ENCODE measurements around the gene LRIG1. TPM values are rescaled to one million over a fixed set of nuclear protein-coding genes. Genes with fewer than 3 reads are reported as not detected.

The LRIG1 gene
- total and polyA plus RNA-seq, 7 experiments from 2014 or later: 14.5 to 46.3 (median 34.4) TPM

DNA sequence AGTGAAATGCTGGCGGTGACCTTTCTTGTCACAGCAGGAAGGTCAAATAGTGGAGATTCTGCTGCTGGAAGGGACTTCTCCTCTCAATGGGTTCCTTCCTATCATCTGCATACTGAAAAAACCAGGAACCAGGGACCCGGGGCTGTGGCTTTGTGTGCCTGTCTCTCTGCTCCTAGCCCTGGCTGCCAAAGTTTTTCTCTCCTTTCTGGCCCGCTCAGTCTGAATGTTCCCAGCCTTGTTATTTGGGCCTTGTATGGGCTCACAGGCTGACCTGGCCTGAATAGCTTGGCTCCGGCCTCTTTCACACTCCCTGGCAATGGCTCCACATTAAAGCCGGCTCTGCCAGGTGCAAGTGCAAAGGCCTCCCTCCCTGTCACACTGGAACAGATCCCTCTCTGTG, 94.7 kb downstream of the LRIG1 start:
- DNase-seq: no peak
- H3K9me3 Mint-ChIP-seq: no peaks in the 10 kb centered on the region

DNA sequence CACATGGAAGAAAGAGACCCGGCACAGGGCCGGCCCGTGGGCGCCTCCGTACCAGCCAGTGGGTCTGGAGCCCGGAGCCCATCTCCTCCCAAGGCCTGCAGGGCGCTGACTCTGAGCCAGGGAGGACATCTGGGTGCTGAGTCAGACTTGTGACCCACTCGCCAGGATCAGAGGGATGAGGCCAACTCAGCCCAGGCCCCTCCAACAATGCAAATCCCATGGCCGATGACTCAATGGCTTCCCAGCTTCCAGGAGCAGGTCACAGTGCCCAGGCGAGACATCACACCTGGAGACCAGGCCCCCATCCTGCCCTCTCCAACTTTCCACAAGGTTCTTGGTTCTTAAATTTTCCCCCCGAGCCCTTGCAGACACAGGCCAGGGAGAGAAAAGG, 95.1 kb downstream of the LRIG1 start:
- no peaks in the 10 kb centered on the region for H3K4me1 ChIP-seq (ENCODE audit: control insufficient read depth in 2 of 2, insufficient read depth in 2 of 2, low read length in 2 of 2)
- ChIA-PET CTCF (interaction anchor here (0.7 to 4.9 kb wide), 2 partner anchors 94 to 410 kb away, joined by 3 to 39 read pairs; no protein-coding TSS in a partner anchor), POLR2A (no interaction called here)
- Mint-ChIP-seq H3K9me3 (no peaks in the 10 kb centered on the region), H3K27ac (no peak overlapping the region), H3K4me3 (no peak overlapping the region), H3K4me1 (peaks cover 0 to 5% (median 0%) of the 10 kb centered on the region in 7 donors), H3K36me3 (peaks cover 0 to 16% (median 4%) of the 10 kb centered on the region in 5 donors), H3K27me3 (no peaks in the 10 kb centered on the region)
- DNase-seq (no peak), ATAC-seq (no peak)
- H3K9me3 ChIP-seq (ENCODE audit: control insufficient read depth in 2 of 3, low read length in 3 of 3): no peaks in the 10 kb centered on the region
- H3K27me3 ChIP-seq (ENCODE audit: control insufficient read depth in 2 of 2, insufficient read depth in 2 of 2, low read length in 2 of 2): no peaks in the 10 kb centered on the region
- H3K36me3 ChIP-seq (ENCODE audit: control insufficient read depth in 2 of 3, insufficient read depth in 3 of 3, low read length in 3 of 3): peaks cover 0 to 60% (median 9%) of the 10 kb centered on the region in 3 experiments
- no peak overlapping the region for H3K27ac ChIP-seq (ENCODE audit: low read depth, low read length)
- H3K4me3 ChIP-seq (ENCODE audit: low read length): no peak overlapping the region
- intact Hi-C loops (cut with micrococcal nuclease): loop anchor here (2.0 to 10.0 kb wide), 2 partner anchors 129 to 179 kb away; no protein-coding TSS in a partner anchor

More for the DNA sequence above, 94.7 kb downstream of the LRIG1 start:
- Histone ChIP-seq H3K36me3 (ENCODE audit: control insufficient read depth in 2 of 3, insufficient read depth in 3 of 3, low read length in 3 of 3) (peaks cover 0 to 64% (median 9%) of the 10 kb centered on the region in 3 experiments), H3K4me1 (ENCODE audit: control insufficient read depth in 2 of 2, insufficient read depth in 2 of 2, low read length in 2 of 2) (no peaks in the 10 kb centered on the region), H3K4me3 (ENCODE audit: low read length) (no peak overlapping the region), H3K27ac (ENCODE audit: low read depth, low read length) (no peak overlapping the region), H3K27me3 (ENCODE audit: control insufficient read depth in 2 of 2, insufficient read depth in 2 of 2, low read length in 2 of 2) (no peaks in the 10 kb centered on the region), H3K9me3 (ENCODE audit: control insufficient read depth in 2 of 3, low read length in 3 of 3) (no peaks in the 10 kb centered on the region)
- H3K36me3 Mint-ChIP-seq: peaks cover 0 to 16% (median 4%) of the 10 kb centered on the region in 5 donors
- no peaks in the 10 kb centered on the region for H3K27me3 Mint-ChIP-seq
- intact Hi-C loops (cut with micrococcal nuclease): loop anchor here (2.0 to 10.0 kb wide), 2 partner anchors 129 to 179 kb away; no protein-coding TSS in a partner anchor
- POLR2A ChIA-PET: no interaction called here
- H3K27ac Mint-ChIP-seq: no peak overlapping the region
- peaks cover 0 to 5% (median 0%) of the 10 kb centered on the region in 7 donors for H3K4me1 Mint-ChIP-seq
- CTCF ChIA-PET: interaction anchor here (0.7 to 4.9 kb wide), 5 partner anchors 12 to 409 kb away, joined by 3 to 39 read pairs (median 9); no protein-coding TSS in a partner anchor
- ATAC-seq: no peak
- no peak overlapping the region for H3K4me3 Mint-ChIP-seq

DNA sequence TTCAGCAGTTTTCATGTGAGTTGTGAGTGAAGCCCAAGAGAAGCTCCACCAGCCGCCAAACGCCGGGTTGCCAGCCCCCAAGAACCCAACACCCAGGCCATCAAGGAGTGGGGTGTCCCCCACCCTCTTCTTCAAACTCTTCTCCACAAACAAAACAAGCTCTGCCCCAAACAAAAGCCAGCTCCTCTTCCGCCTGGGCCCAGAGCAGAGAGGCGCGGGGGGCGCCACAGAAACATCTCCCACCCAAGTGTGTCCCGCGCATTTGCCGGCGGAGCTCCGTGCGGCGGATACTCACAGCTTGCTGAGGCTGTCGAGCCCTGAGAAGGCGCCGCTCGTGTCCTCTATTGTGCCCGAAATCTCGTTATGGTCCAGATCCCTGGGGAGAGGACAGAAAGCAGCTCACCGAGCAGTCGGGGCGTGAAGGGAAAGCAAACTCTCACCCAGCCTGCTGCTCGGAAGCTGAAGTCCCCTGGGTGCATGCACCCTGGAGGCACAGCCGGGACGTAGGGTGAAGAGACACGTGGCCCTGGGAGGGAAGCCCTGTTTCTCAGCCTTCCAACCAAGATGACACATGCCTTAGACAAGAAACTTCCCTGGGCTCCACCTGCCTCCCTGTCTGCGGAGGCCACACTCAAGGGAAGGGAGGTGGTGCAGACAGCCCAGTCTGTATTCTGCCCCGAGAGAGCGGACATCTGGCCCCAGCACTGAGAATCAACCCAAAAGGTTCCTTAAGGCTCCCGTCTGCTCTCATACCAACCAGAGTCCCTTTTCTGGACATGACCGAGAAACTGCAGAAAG, 95.7 kb downstream of the LRIG1 start:
- intact Hi-C loops (cut with micrococcal nuclease): loop anchor here in 1 of 2 donors (10.0 kb wide), 1 partner anchor 180 kb away; no protein-coding TSS in a partner anchor
- H3K27ac Mint-ChIP-seq: peak overlapping the region in 1 of 9 donors; percentile 72
- ChIA-PET CTCF (interaction anchor here (0.7 to 4.9 kb wide), 2 partner anchors 95 to 410 kb away, joined by 3 to 39 read pairs; no protein-coding TSS in a partner anchor), POLR2A (interaction anchor here (1.3 kb wide), 1 partner anchor 11 kb away, joined by 4 read pairs; no protein-coding TSS in a partner anchor)
- no peak overlapping the region for H3K4me3 Mint-ChIP-seq
- H3K27me3 Mint-ChIP-seq: no peaks in the 10 kb centered on the region
- peaks cover 0 to 16% (median 4%) of the 10 kb centered on the region in 5 donors for H3K36me3 Mint-ChIP-seq
- no peaks in the 10 kb centered on the region for H3K9me3 Mint-ChIP-seq
- Histone ChIP-seq H3K36me3 (ENCODE audit: control insufficient read depth in 2 of 3, insufficient read depth in 3 of 3, low read length in 3 of 3) (peaks cover 0 to 60% (median 9%) of the 10 kb centered on the region in 3 experiments), H3K27ac (ENCODE audit: low read depth, low read length) (no peak overlapping the region), H3K9me3 (ENCODE audit: control insufficient read depth in 2 of 3, low read length in 3 of 3) (no peaks in the 10 kb centered on the region), H3K4me1 (ENCODE audit: control insufficient read depth in 2 of 2, insufficient read depth in 2 of 2, low read length in 2 of 2) (no peaks in the 10 kb centered on the region), H3K4me3 (ENCODE audit: low read length) (no peak overlapping the region), H3K27me3 (ENCODE audit: control insufficient read depth in 2 of 2, insufficient read depth in 2 of 2, low read length in 2 of 2) (no peaks in the 10 kb centered on the region)
- peaks cover 0 to 5% (median 0%) of the 10 kb centered on the region in 7 donors for H3K4me1 Mint-ChIP-seq
- ATAC-seq (no peak), DNase-seq (no peak)

DNA sequence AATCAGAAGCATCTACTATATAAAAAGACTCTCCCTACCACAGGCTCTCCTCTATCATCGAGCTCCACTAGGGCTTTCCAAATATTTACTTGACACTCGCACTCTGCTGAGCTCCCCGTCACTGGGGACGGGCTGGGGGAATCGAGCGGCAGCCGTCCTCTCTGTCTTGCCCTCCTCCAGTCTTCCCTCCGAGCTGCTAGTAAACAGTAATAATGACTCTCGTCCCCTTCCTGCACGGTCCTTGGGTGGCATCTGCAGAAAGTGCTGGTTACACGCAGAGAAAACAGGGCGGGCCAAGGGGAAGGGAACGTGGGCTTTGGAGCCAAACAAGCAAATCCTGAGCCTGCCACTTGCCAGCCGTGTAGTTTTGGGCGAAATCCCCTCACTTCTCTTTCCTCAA, 96.6 kb downstream of the LRIG1 start:
- H3K9me3 ChIP-seq (ENCODE audit: control insufficient read depth in 2 of 3, low read length in 3 of 3): no peaks in the 10 kb centered on the region
- CTCF ChIA-PET: interaction anchor here (0.8 to 4.9 kb wide), 3 partner anchors 11 to 411 kb away, joined by 3 to 39 read pairs (median 3); no protein-coding TSS in a partner anchor
- no peaks in the 10 kb centered on the region for H3K27me3 ChIP-seq (ENCODE audit: control insufficient read depth in 2 of 2, insufficient read depth in 2 of 2, low read length in 2 of 2)
- Mint-ChIP-seq H3K4me3 (no peak overlapping the region), H3K27me3 (no peaks in the 10 kb centered on the region), H3K36me3 (peaks cover 0 to 16% (median 4%) of the 10 kb centered on the region in 5 donors), H3K4me1 (peaks cover 0 to 5% (median 0%) of the 10 kb centered on the region in 7 donors), H3K27ac (no peak overlapping the region), H3K9me3 (no peaks in the 10 kb centered on the region)
- H3K4me1 ChIP-seq (ENCODE audit: control insufficient read depth in 2 of 2, insufficient read depth in 2 of 2, low read length in 2 of 2): no peaks in the 10 kb centered on the region
- ATAC-seq: no peak
- DNase-seq: no peak
- H3K36me3 ChIP-seq (ENCODE audit: control insufficient read depth in 2 of 3, insufficient read depth in 3 of 3, low read length in 3 of 3): peaks cover 0 to 54% (median 6%) of the 10 kb centered on the region in 3 experiments
- H3K4me3 ChIP-seq (ENCODE audit: low read length): no peak overlapping the region
- POLR2A ChIA-PET: interaction anchor here (1.3 kb wide), 1 partner anchor 10 kb away, joined by 4 read pairs; no protein-coding TSS in a partner anchor
- intact Hi-C loops (cut with micrococcal nuclease): loop anchor here in 1 of 2 donors (10.0 kb wide), 1 partner anchor 181 kb away; no protein-coding TSS in a partner anchor
- H3K27ac ChIP-seq (ENCODE audit: low read depth, low read length): no peak overlapping the region

DNA sequence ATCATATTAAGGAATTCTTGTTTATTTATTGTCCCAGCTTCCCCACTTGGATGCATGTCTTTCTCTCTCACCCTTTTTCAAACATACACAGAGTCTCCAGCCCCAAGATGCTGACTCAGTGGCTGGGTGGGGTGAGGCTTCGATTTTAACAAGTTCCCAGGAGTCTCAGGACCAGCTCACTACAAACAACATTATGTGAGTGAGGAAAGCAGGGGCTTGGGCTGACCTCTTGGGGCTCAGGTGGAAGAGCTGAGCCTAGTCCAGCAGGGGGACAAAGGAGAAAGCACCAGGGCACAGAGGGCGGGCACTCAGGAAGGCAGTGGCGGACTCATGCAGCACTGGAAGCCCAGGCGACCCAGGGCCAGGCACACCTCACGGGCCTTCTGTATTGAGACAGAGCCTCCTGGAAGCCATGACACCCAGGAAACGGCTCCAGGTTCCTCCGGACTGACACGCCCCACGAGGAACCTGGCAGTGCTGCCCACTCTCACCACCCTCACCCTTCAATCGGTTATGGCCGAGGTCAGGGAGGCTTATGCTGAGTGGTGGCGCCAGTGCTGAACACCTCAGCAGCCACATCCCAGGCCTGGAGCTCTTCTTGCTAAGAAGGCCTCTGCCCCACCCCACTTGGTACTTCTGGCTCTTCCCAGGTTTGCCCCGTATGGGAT, 97.4 kb downstream of the LRIG1 start:
- Histone ChIP-seq H3K27me3 (ENCODE audit: control insufficient read depth in 2 of 2, insufficient read depth in 2 of 2, low read length in 2 of 2) (no peaks in the 10 kb centered on the region), H3K27ac (ENCODE audit: low read depth, low read length) (no peak overlapping the region), H3K36me3 (ENCODE audit: control insufficient read depth in 2 of 3, insufficient read depth in 3 of 3, low read length in 3 of 3) (peaks cover 0 to 52% (median 6%) of the 10 kb centered on the region in 3 experiments), H3K9me3 (ENCODE audit: control insufficient read depth in 2 of 3, low read length in 3 of 3) (no peaks in the 10 kb centered on the region), H3K4me3 (ENCODE audit: low read length) (no peak overlapping the region), H3K4me1 (ENCODE audit: control insufficient read depth in 2 of 2, insufficient read depth in 2 of 2, low read length in 2 of 2) (no peaks in the 10 kb centered on the region)
- DNase-seq: no peak
- no peak for ATAC-seq
- no peaks in the 10 kb centered on the region for H3K27me3 Mint-ChIP-seq
- no peak overlapping the region for H3K27ac Mint-ChIP-seq
- no peak overlapping the region for H3K4me3 Mint-ChIP-seq
- peaks cover 0 to 5% (median 0%) of the 10 kb centered on the region in 7 donors for H3K4me1 Mint-ChIP-seq
- intact Hi-C loops (cut with micrococcal nuclease): loop anchor here in 1 of 2 donors (10.0 kb wide), 1 partner anchor 181 kb away; no protein-coding TSS in a partner anchor
- POLR2A ChIA-PET: interaction anchor here (1.3 kb wide), 1 partner anchor 9 kb away, joined by 4 read pairs; no protein-coding TSS in a partner anchor
- H3K36me3 Mint-ChIP-seq: peaks cover 0 to 21% (median 4%) of the 10 kb centered on the region in 5 donors
- H3K9me3 Mint-ChIP-seq: no peaks in the 10 kb centered on the region
- CTCF ChIA-PET: interaction anchor here (0.8 to 1.1 kb wide), 2 partner anchors 10 to 401 kb away, joined by 3 read pairs; no protein-coding TSS in a partner anchor

DNA sequence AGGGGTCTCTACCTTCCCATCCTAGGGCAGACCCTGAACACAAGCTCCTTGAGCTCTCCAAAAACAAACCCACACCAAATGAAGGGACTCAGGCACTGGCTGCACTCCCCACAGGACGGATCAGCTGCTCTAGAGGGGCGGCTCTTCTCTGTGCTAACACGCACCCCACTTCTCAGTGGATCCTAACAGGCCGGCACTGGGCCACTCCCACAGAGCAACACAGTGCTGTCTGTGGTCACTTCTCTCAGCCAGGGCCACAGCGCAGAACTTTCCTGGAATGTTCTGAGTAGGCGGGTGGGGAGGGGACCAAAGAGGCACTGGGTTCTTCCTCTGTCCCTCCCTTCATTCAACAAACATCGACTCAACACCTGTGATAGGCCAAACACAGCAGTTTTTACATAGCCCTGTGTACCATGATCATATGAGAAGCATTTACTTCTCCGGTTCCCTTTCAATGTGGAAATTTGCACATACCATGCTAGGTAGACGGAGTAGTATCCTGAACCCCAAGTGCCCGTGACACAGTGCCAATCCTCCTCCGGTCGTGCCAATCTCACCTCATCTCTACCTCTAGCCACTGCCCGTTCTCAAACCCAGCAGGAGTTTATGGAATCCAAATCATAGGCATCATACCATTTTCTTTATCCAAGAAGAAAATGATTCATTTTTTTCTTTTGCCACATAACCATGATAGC, 98.1 kb downstream of the LRIG1 start:
- peak overlapping the region in 1 of 9 donors; percentile 4 for H3K27ac Mint-ChIP-seq
- H3K27me3 Mint-ChIP-seq: no peaks in the 10 kb centered on the region
- no peak overlapping the region for H3K4me3 Mint-ChIP-seq
- intact Hi-C loops (cut with micrococcal nuclease): loop anchor here in 1 of 2 donors (10.0 kb wide), 1 partner anchor 182 kb away; no protein-coding TSS in a partner anchor
- Histone ChIP-seq H3K4me3 (ENCODE audit: low read length) (no peak overlapping the region), H3K36me3 (ENCODE audit: control insufficient read depth in 2 of 3, insufficient read depth in 3 of 3, low read length in 3 of 3) (peaks cover 0 to 49% (median 6%) of the 10 kb centered on the region in 3 experiments), H3K27ac (ENCODE audit: low read depth, low read length) (no peak overlapping the region), H3K9me3 (ENCODE audit: control insufficient read depth in 2 of 3, low read length in 3 of 3) (no peaks in the 10 kb centered on the region), H3K4me1 (ENCODE audit: control insufficient read depth in 2 of 2, insufficient read depth in 2 of 2, low read length in 2 of 2) (no peaks in the 10 kb centered on the region), H3K27me3 (ENCODE audit: control insufficient read depth in 2 of 2, insufficient read depth in 2 of 2, low read length in 2 of 2) (no peaks in the 10 kb centered on the region)
- H3K36me3 Mint-ChIP-seq: peaks cover 0 to 24% (median 4%) of the 10 kb centered on the region in 5 donors
- no peak for ATAC-seq
- no peaks in the 10 kb centered on the region for H3K9me3 Mint-ChIP-seq
- CTCF ChIA-PET: no interaction called here
- POLR2A ChIA-PET: no interaction called here
- no peak for DNase-seq
- peaks cover 0 to 1% (median 0%) of the 10 kb centered on the region in 7 donors for H3K4me1 Mint-ChIP-seq
